ENCODE data around the gene NME7. TPM values are rescaled to one million over a fixed set of nuclear protein-coding genes. Genes with fewer than 3 reads are reported as not detected.

NME7 gene
- total and polyA plus RNA-seq, 4 donors = 7.8 to 26.5 (median 9.4) TPM

DNA sequence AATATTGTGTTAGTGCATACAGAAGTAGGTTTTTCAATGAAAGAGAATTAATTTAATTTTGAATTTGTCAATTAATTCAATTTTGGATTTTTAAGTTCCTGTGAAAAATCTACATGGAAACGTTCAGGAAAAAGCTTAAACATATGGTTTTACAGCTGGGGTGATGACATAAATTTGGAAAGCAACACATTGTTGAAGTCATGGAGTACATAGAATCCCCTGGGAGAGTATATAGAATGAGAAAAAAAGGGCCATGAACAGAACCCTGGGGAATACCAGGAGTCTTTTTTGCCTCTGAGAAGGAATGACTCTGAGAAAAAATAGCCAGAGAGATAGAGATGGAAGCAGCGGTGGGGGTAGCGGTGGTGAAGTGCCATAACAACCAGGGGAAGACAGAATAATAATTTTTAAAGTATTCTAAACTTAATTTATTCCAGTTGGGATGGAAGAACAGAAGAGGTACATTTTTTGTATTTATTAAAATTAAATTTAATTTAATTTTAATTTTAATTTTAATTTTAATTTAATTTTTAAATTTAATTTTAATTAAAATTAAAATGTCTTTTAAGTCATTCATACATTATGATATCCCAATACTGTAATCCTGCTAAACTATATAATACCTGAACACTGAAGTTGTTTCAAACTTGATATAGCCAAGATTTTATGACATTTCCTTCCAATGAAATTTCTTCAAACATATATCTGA lies 48.9 kb downstream of the NME7 start:
- Histone ChIP-seq H3K27me3 (ENCODE audit: control insufficient read depth in 4 of 4, insufficient read depth in 4 of 4, low read length in 3 of 4) (no peaks in the 10 kb centered on the region), H3K9me3 (ENCODE audit: control insufficient read depth in 4 of 4, low read length in 3 of 4) (no peaks in the 10 kb centered on the region), H3K9ac (ENCODE audit: low read depth in 1 of 2, low read length in 2 of 2) (no peak overlapping the region), H3K36me3 (ENCODE audit: control insufficient read depth in 4 of 4, insufficient read depth in 3 of 4, low read depth in 1 of 4, low read length in 3 of 4) (no peaks in the 10 kb centered on the region), H3K27ac (ENCODE audit: low read depth in 1 of 2, low read length in 2 of 2) (no peak overlapping the region), H3K4me1 (ENCODE audit: control insufficient read depth in 4 of 4, insufficient read depth in 4 of 4, low read length in 3 of 4) (no peaks in the 10 kb centered on the region), H3K4me3 (ENCODE audit: low read depth in 1 of 3, low read length in 3 of 3) (no peak overlapping the region)
- WGBS = 98% methylated on average over 3 of the region's 3 CpGs
- DNase-seq (ENCODE audit: low spot score) = no peak
- no peak for TF ChIP-seq ZBTB33 (IDR thresholded peaks at IDR 0.05)
- TF ChIP-seq, protein P1, sequence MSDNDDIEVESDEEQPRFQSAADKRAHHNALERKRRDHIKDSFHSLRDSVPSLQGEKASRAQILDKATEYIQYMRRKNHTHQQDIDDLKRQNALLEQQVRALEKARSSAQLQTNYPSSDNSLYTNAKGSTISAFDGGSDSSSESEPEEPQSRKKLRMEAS (IDR thresholded peaks at IDR 0.05) = no peak
- no peak for TF ChIP-seq RXRA (IDR thresholded peaks at IDR 0.05)
- TF ChIP-seq EGR1 (IDR thresholded peaks at IDR 0.05; ENCODE audit: low read depth in 2 of 2) = no peak
- no peak for TF ChIP-seq HNF4A (conservative IDR thresholded peaks at IDR 0.05)
- no peak for TF ChIP-seq YY1 (IDR thresholded peaks at IDR 0.05)
- no peak for TF ChIP-seq TAF1 (conservative IDR thresholded peaks at IDR 0.05)
- no peak for TF ChIP-seq GABPA (IDR thresholded peaks at IDR 0.05 in 1 of 2, conservative IDR thresholded peaks at IDR 0.05 in 1 of 2)
- TF ChIP-seq NR2F2 (IDR thresholded peaks at IDR 0.05) = no peak
- no peak for TF ChIP-seq HNF4G (IDR thresholded peaks at IDR 0.05)
- TF ChIP-seq, protein P2, sequence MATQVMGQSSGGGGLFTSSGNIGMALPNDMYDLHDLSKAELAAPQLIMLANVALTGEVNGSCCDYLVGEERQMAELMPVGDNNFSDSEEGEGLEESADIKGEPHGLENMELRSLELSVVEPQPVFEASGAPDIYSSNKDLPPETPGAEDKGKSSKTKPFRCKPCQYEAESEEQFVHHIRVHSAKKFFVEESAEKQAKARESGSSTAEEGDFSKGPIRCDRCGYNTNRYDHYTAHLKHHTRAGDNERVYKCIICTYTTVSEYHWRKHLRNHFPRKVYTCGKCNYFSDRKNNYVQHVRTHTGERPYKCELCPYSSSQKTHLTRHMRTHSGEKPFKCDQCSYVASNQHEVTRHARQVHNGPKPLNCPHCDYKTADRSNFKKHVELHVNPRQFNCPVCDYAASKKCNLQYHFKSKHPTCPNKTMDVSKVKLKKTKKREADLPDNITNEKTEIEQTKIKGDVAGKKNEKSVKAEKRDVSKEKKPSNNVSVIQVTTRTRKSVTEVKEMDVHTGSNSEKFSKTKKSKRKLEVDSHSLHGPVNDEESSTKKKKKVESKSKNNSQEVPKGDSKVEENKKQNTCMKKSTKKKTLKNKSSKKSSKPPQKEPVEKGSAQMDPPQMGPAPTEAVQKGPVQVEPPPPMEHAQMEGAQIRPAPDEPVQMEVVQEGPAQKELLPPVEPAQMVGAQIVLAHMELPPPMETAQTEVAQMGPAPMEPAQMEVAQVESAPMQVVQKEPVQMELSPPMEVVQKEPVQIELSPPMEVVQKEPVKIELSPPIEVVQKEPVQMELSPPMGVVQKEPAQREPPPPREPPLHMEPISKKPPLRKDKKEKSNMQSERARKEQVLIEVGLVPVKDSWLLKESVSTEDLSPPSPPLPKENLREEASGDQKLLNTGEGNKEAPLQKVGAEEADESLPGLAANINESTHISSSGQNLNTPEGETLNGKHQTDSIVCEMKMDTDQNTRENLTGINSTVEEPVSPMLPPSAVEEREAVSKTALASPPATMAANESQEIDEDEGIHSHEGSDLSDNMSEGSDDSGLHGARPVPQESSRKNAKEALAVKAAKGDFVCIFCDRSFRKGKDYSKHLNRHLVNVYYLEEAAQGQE (IDR thresholded peaks at IDR 0.05) = no peak
- TF ChIP-seq CTCF (IDR thresholded peaks at IDR 0.05; ENCODE audit: low read depth, low read length, missing input control) = no peak
- TF ChIP-seq JUND (IDR thresholded peaks at IDR 0.05) = no peak
- no peak for TF ChIP-seq SP1 (IDR thresholded peaks at IDR 0.05)
- TF ChIP-seq FOXA2 (IDR thresholded peaks at IDR 0.05) = no peak
- no peak for TF ChIP-seq RAD21 (IDR thresholded peaks at IDR 0.05)
- TF ChIP-seq FOXA1 (IDR thresholded peaks at IDR 0.05) = no peak

Measured in liver (tissue), 9 donors.